Measurements from ENCODE around the gene MAML2. TPM values are rescaled to one million over a fixed set of nuclear protein-coding genes. Genes with fewer than 3 reads are reported as not detected.

Gene MAML2
- total RNA-seq, 4 donors from 2014 or later: 17.6 to 31.6 (median 25.8) TPM

GRCh38 chr11:96061730-96062129, 281.3 kb downstream of the MAML2 start:
- 90 to 93% methylated on average over 3 of the region's 3 CpGs for WGBS, 2 donors
- H3K4me3 ChIP-seq (ENCODE audit: low read depth, poor library complexity, severe bottlenecking): no peak overlapping the region
- intact Hi-C loops (cut with DNase I; ENCODE audit: low total_unique reads): no loop called here
- DNase-seq (ENCODE audit: low spot score in 2 of 2): no peak
- TF ChIP-seq POLR2A (IDR thresholded peaks at IDR 0.05): no peak
- TF ChIP-seq CTCF (IDR thresholded peaks at IDR 0.05): no peak

GRCh38 chr11:96061069-96061468, 281.9 kb downstream of the MAML2 start:
- intact Hi-C loops (cut with DNase I; ENCODE audit: low total_unique reads): no loop called here
- no peak overlapping the region for H3K4me3 ChIP-seq (ENCODE audit: low read depth, poor library complexity, severe bottlenecking)
- no peak for TF ChIP-seq POLR2A (IDR thresholded peaks at IDR 0.05)
- TF ChIP-seq CTCF (IDR thresholded peaks at IDR 0.05): no peak
- WGBS, 2 donors: 57 to 58% methylated on average over 2 of the region's 2 CpGs
- DNase-seq (ENCODE audit: low spot score in 2 of 2): no peak

DNA sequence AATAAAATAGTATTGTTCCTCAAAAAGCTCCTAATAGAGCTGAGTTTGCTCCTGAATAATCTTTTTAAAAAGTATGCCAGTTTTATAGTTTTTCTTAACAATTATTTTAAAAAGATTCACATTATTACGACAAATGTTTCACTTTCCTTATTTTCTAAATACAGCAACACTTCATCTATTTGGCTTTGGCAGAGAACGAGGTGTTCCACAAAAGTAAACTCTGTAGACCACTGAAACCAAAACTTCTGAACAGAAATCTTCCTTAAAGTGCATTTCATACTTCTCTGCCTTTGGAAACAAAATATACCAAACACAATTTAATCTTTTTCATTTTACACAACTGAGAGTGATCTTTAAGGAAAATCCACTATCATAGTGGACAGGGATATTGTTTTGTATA, 285.5 kb downstream of the MAML2 start:
- TF ChIP-seq CTCF (IDR thresholded peaks at IDR 0.05) (no peak), POLR2A (IDR thresholded peaks at IDR 0.05) (no peak)
- intact Hi-C loops (cut with DNase I; ENCODE audit: low total_unique reads): no loop called here
- no peak for DNase-seq (ENCODE audit: low spot score in 2 of 2)
- 76 to 92% methylated on average over 2 of the region's 2 CpGs for WGBS, 2 donors
- no peak overlapping the region for H3K4me3 ChIP-seq (ENCODE audit: low read depth, poor library complexity, severe bottlenecking)

- intact Hi-C loops (cut with DNase I; ENCODE audit: low total_unique reads): no loop called here
- 94 to 97% methylated on average over 2 of the region's 2 CpGs for WGBS, 2 donors
- H3K4me3 ChIP-seq (ENCODE audit: low read depth, poor library complexity, severe bottlenecking): no peak overlapping the region
- TF ChIP-seq CTCF (IDR thresholded peaks at IDR 0.05): no peak
- DNase-seq (ENCODE audit: low spot score in 2 of 2): no peak
These were observed 286.4 kb downstream of the MAML2 start for GRCh38 chr11:96056576-96056975.

- intact Hi-C loops (cut with DNase I; ENCODE audit: low total_unique reads): no loop called here
- TF ChIP-seq CTCF (IDR thresholded peaks at IDR 0.05): no peak
- no peak for TF ChIP-seq POLR2A (IDR thresholded peaks at IDR 0.05)
- no peak overlapping the region for H3K4me3 ChIP-seq (ENCODE audit: low read depth, poor library complexity, severe bottlenecking)
- 80 to 86% methylated on average over 3 of the region's 3 CpGs for WGBS, 2 donors
- DNase-seq (ENCODE audit: low spot score in 2 of 2): no peak
These were observed 287.1 kb downstream of the MAML2 start for GRCh38 chr11:96055706-96056387.
